B cell (primary cell): Measurements from ENCODE around the gene ETS1. TPM values are rescaled to one million over a fixed set of nuclear protein-coding genes. Genes with fewer than 3 reads are reported as not detected.

Source experiments
- ATAC-seq: fragments of 200-7000 bp; cut with Tn5 transposase; one replicate; pipeline ENCODE4 v1.10.0; 2021; ENCODE audit warnings: low read depth, mild to moderate bottlenecking, moderate number of reproducible peaks, moderate library complexity
- CTCF ChIA-PET: fragments of 350-600 bp; sonication (Branson Sonifier 250); formaldehyde crosslinking; loops from one replicate; lab custom pipeline; 2021; ENCODE audit warnings: antibody characterized with exemption, inconsistent platforms; lab: Charles Lee
- POLR2A ChIA-PET: fragments of 350-600 bp; sonication (Branson Sonifier 250); formaldehyde crosslinking; loops from one replicate; lab custom pipeline; 2021; ENCODE audit warnings: antibody characterized with exemption; lab: Charles Lee
- DNase-seq: peaks from one replicate; pipeline ENCODE4 v3.0.0; 2013
- H2AFZ ChIP-seq: 2 replicates; pipeline ENCODE4 v1.6.1; 2012; ENCODE audit warnings: mild to moderate bottlenecking, low read depth, low read length; ENCODE audit not compliant: insufficient read depth, poor library complexity, severe bottlenecking
- H3K27ac ChIP-seq, 2 donors: 1 replicate in 1 of 2; 2 replicates in 1 of 2; pipeline ENCODE4 v1.5.1; 2012 to 2013; ENCODE audit warnings: low read length in 2 of 2, mild to moderate bottlenecking in 2 of 2, moderate library complexity in 1 of 2
- H3K27me3 ChIP-seq, 4 experiments: fragments of 200-600 bp in 1 of 4; sonication (generic) in 1 of 4; replicated peaks in 1 of 4; 1 replicate in 2 of 4; 2 replicates in 2 of 4; pipeline versions ENCODE4 v1.6.1 to v1.7.0; 2013 to 2016; ENCODE audit warnings: low read length in 3 of 4, mild to moderate bottlenecking in 2 of 4, mixed read lengths in 1 of 4, moderate library complexity in 1 of 4; ENCODE audit not compliant: insufficient read depth in 4 of 4, control insufficient read depth in 3 of 4; ENCODE audit errors: control extremely low read depth in 1 of 4
- H3K36me3 ChIP-seq, 2 experiments: replicated peaks in 1 of 2; 1 replicate in 1 of 2; 2 replicates in 1 of 2; pipeline versions ENCODE4 v1.6.1 to v1.7.1; 2013; ENCODE audit warnings: low read length in 1 of 2; ENCODE audit not compliant: insufficient read depth in 2 of 2, control insufficient read depth in 1 of 2; ENCODE audit errors: control extremely low read depth in 1 of 2, extremely low read depth in 1 of 2
- H3K4me1 ChIP-seq, 2 donors: fragments of 200-600 bp in 1 of 2; sonication (generic) in 1 of 2; 1 replicate in 1 of 2; 2 replicates in 1 of 2; pipeline versions ENCODE4 v1.5.1 to v1.6.1; 2013 to 2017; ENCODE audit warnings: low read length in 2 of 2; ENCODE audit not compliant: control insufficient read depth in 2 of 2, insufficient read depth in 2 of 2
- H3K4me2 ChIP-seq: replicated peaks from 2 replicates; pipeline ENCODE3; 2012; ENCODE audit warnings: mild to moderate bottlenecking, low read depth, low read length; ENCODE audit not compliant: poor library complexity, severe bottlenecking
- H3K4me3 ChIP-seq, 5 experiments: fragments of 200-600 bp in 1 of 5; sonication (generic) in 1 of 5; 1 replicate in 3 of 5; 2 replicates in 2 of 5; pipeline versions ENCODE4 v1.5.1 to v1.7.0; 2011 to 2016; ENCODE audit warnings: low read length in 4 of 5, mild to moderate bottlenecking in 4 of 5, low read depth in 2 of 5, control low read depth in 1 of 5, moderate library complexity in 1 of 5; ENCODE audit not compliant: insufficient read depth in 1 of 5; ENCODE audit errors: control extremely low read depth in 1 of 5, extremely low read depth in 1 of 5
- H3K79me2 ChIP-seq: fragments of 200-600 bp; sonication (generic); one replicate; pipeline ENCODE4 v1.6.0; 2016; ENCODE audit warnings: low read length; ENCODE audit not compliant: control insufficient read depth, insufficient read depth
- H3K9ac ChIP-seq: fragments of 200-600 bp; sonication (generic); 2 replicates; pipeline ENCODE4 v1.6.1; 2017; ENCODE audit warnings: mild to moderate bottlenecking, low read length, moderate library complexity
- H3K9me3 ChIP-seq, 3 donors: one replicate each; pipeline versions ENCODE4 v1.6.1 to v1.7.1; 2013; ENCODE audit warnings: low read length in 2 of 3; ENCODE audit not compliant: control insufficient read depth in 2 of 3, insufficient read depth in 1 of 3; ENCODE audit errors: control extremely low read depth in 1 of 3
- H4K20me1 ChIP-seq: 2 replicates; pipeline ENCODE4 v1.6.0; 2012; ENCODE audit warnings: mild to moderate bottlenecking, low read length; ENCODE audit not compliant: insufficient read depth, control insufficient read depth, poor library complexity, severe bottlenecking
- H3K27ac Mint-ChIP-seq: one replicate; pipeline ENCODE4 v1.8.0; 2021; ENCODE audit warnings: mixed read lengths
- H3K27me3 Mint-ChIP-seq: one replicate; pipeline ENCODE4 v1.8.0; 2021; ENCODE audit warnings: mixed read lengths
- H3K4me1 Mint-ChIP-seq: one replicate; pipeline ENCODE4 v1.8.0; 2021; ENCODE audit warnings: mixed read lengths
- H3K4me3 Mint-ChIP-seq: one replicate; pipeline ENCODE4 v1.8.0; 2021; ENCODE audit warnings: mixed read lengths
- H3K9me3 Mint-ChIP-seq: one replicate; pipeline ENCODE4 v1.8.0; 2022; ENCODE audit warnings: mixed read lengths; ENCODE audit not compliant: insufficient read depth
- CTCF ChIP-seq: fragments of 200-600 bp; IDR thresholded peaks from one replicate; pipeline ENCODE4 v1.8.0; 2022; ENCODE audit warnings: antibody characterized with exemption, mild to moderate bottlenecking
- EZH2 ChIP-seq: IDR thresholded peaks from 2 replicates; pipeline ENCODE4 v1.6.1; 2012; ENCODE audit warnings: borderline replicate concordance, low read depth, mild to moderate bottlenecking, moderate library complexity, low read length; ENCODE audit not compliant: insufficient read depth, poor library complexity, severe bottlenecking
- WGBS: methylation state at CpG from one replicate; pipeline ENCODE4 v1.1.5; 2013; ENCODE audit warnings: missing lambda C conversion rate; ENCODE audit not compliant: insufficient coverage; 5-methylcytosine and 5-hydroxymethylcytosine counted together
- intact Hi-C: fragments of 100-400 bp; cut with micrococcal nuclease; formaldehyde crosslinking; loops from one replicate; pipeline ENCODE4 v1.10.0; 2022
- polyA plus RNA-seq: library from polyadenylated mRNA; depleted of rRNA; stranded (reverse); fragments of >200 nt; gene quantifications from 2 replicates; pipeline ENCODE4 v1.2.3, GENCODE V29; 2012
- total RNA-seq, 2 donors: library from RNA; stranded (reverse); fragments of 120-200 nt in 1 of 2; gene quantifications; 1 replicate in 1 of 2; 2 replicates in 1 of 2; pipeline versions ENCODE4 v1.2.3 to v1.2.4, GENCODE V29; 2013 to 2022

The ETS1 gene
- total and polyA plus RNA-seq, 2 donors (not counting 1 experiment from before 2014, with no cell fraction given), result 115 to 271 TPM

DNA sequence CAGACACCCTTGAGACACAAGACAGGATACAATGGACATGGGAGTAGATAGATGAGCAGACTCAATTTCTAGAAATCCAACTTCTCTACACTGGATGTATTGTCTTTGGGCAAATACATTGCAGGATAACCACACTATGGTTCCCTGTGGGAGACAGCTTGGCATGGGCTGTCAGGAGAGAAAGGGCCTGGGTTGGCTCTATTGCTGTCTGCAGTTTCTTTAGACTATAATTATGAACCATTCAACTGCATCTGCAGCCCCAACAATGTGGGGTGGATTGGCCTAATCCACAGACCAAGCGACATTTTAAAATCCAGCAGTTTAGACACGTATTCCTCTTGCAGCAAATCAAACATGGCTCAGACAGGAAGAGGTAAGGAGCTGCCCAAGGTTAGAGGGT is 60.3 kb downstream of the ETS1 start:
- POLR2A ChIA-PET, result interaction anchor here (0.6 to 0.9 kb wide), 3 partner anchors 13 to 98 kb away, joined by 3 to 11 read pairs (median 3); no protein-coding TSS in a partner anchor
- H3K9me3 ChIP-seq, result no peaks in the 10 kb centered on the region
- H3K4me1 Mint-ChIP-seq, result peaks cover 42% of the 10 kb centered on the region
- intact Hi-C loops, result no loop called here
- H2AFZ ChIP-seq, result no peak overlapping the region
- no peak overlapping the region for H3K4me3 ChIP-seq
- H3K4me1 ChIP-seq, result peaks cover 20 to 25% of the 10 kb centered on the region in 2 donors
- H3K27me3 Mint-ChIP-seq, result no peaks in the 10 kb centered on the region
- H3K79me2 ChIP-seq, result peaks cover 13% of the 10 kb centered on the region
- no peaks in the 10 kb centered on the region for H3K9me3 Mint-ChIP-seq
- CTCF ChIA-PET, result interaction anchor here (1.2 to 1.4 kb wide), 2 partner anchors 21 to 104 kb away, joined by 3 read pairs; no protein-coding TSS in a partner anchor
- H3K27me3 ChIP-seq, result no peaks in the 10 kb centered on the region
- 100% methylated on average over 1 of the region's 2 CpGs for WGBS
- H4K20me1 ChIP-seq, result no peaks in the 10 kb centered on the region
- H3K4me3 Mint-ChIP-seq, result no peak overlapping the region
- TF ChIP-seq EZH2, result no peak
- no peak for TF ChIP-seq CTCF
- H3K27ac ChIP-seq, result no peak overlapping the region
- no peaks in the 10 kb centered on the region for H3K36me3 ChIP-seq
- no peak for DNase-seq
- no peak for ATAC-seq
- H3K9ac ChIP-seq, result no peak overlapping the region
- no peak overlapping the region for H3K27ac Mint-ChIP-seq
- no peak overlapping the region for H3K4me2 ChIP-seq

DNA sequence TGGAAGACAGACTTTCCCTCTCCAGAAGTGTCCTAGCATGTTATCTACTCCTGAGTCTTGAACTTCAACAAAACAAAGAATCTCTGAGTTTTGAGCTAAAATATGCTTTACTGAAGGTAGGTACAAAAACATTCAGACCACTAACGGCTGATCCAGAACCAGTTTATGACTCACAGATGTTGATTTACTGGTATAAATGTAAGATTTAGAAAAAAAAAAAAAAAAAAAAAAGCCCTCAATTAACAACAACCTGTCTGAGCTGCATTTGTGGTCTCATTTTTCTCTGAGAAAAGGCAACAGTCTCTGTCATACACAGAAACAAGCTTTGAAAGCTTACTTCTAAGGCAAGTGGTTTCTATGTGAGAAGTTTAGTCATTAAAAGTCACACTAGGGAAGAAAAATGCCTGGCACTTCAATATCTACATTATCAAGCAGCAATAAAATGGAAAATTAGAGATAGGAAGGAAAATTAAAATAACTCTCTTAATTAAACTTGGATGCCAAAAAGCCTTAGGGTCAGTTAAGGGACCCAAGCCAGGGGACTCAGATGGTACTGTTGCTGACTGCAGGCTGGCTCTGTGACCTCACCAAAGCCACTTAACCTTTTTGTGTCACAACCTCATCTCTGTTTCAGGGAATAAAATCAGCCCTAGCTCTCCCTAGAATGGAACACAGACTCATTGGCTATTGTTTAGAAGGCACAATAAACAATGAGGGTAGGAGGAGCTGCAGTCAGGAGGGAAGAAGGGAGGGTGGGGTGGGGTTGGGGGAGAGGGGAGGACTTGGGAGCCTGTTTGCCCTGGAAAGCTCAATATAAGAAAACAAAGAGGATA is 61.7 kb downstream of the ETS1 start:
- Histone ChIP-seq H3K36me3 (no peaks in the 10 kb centered on the region), H3K27me3 (no peaks in the 10 kb centered on the region), H2AFZ (no peak overlapping the region), H4K20me1 (peaks cover 3% of the 10 kb centered on the region), H3K79me2 (peaks cover 27% of the 10 kb centered on the region), H3K9me3 (no peaks in the 10 kb centered on the region), H3K9ac (no peak overlapping the region), H3K4me3 (no peak overlapping the region), H3K4me1 (peaks cover 20 to 25% of the 10 kb centered on the region in 2 donors), H3K27ac (no peak overlapping the region), H3K4me2 (no peak overlapping the region)
- CTCF ChIA-PET, result interaction anchor here (0.6 to 1.6 kb wide), 11 partner anchors 17 to 235 kb away, joined by 3 to 6 read pairs (median 3); no protein-coding TSS in a partner anchor
- WGBS, result no CpG with 5 or more reads among the region's 1 CpG
- H3K27ac Mint-ChIP-seq, result no peak overlapping the region
- POLR2A ChIA-PET, result interaction anchor here (0.6 to 1.0 kb wide), 6 partner anchors 9 to 285 kb away, joined by 3 to 12 read pairs (median 6); no protein-coding TSS in a partner anchor
- DNase-seq (no peak), ATAC-seq (no peak)
- no peak overlapping the region for H3K4me3 Mint-ChIP-seq
- H3K4me1 Mint-ChIP-seq, result peaks cover 42% of the 10 kb centered on the region
- H3K9me3 Mint-ChIP-seq, result no peaks in the 10 kb centered on the region
- TF ChIP-seq CTCF, result no peak
- no peak for TF ChIP-seq EZH2
- intact Hi-C loops, result no loop called here
- H3K27me3 Mint-ChIP-seq, result no peaks in the 10 kb centered on the region
